ENCODE measurements around the gene ADGRE1. TPM values are rescaled to one million over a fixed set of nuclear protein-coding genes. Genes with fewer than 3 reads are reported as not detected.

ADGRE1 gene
- total and polyA plus RNA-seq, 2 of the 8 experiments (the other 6 are each of a cell fraction or from before 2014, with no cell fraction given) = not detected

- no peak overlapping the region for H3K4me3 ChIP-seq (ENCODE audit: extremely low read depth in 1 of 4, insufficient read depth in 2 of 4, low read depth in 3 of 4, low read length in 4 of 4)
- H2BK5ac ChIP-seq (ENCODE audit: low read depth, low read length) = no peak overlapping the region
- TF ChIP-seq YY1 (IDR thresholded peaks at IDR 0.05; ENCODE audit: low read depth, low read length) (no peak), HDAC2 (IDR thresholded peaks at IDR 0.05; ENCODE audit: borderline replicate concordance in 1 of 2, low read depth in 2 of 2, low read length in 2 of 2) (no peak), POLR2AphosphoS5 (IDR thresholded peaks at IDR 0.05; ENCODE audit: low read depth, low read length) (no peak)
- H3K27me3 ChIP-seq (replicated peaks in 1 of 4; ENCODE audit: control insufficient read depth in 3 of 4, extremely low read depth in 1 of 4, insufficient read depth in 3 of 4, low read length in 3 of 4) = no peaks in the 10 kb centered on the region
- H3K9ac ChIP-seq (replicated peaks in 1 of 4; ENCODE audit: extremely low read depth in 1 of 4, low read depth in 3 of 4, low read length in 3 of 4) = no peak overlapping the region; a peak in 1 of 7 replicates
- no peaks in the 10 kb centered on the region for H4K20me1 ChIP-seq (replicated peaks in 1 of 2; ENCODE audit: control insufficient read depth in 1 of 2, insufficient read depth in 2 of 2, low read length in 2 of 2)
- H4K8ac ChIP-seq (ENCODE audit: extremely low read depth, insufficient read depth, low read length) = no peak overlapping the region
- peaks cover 44 to 78% of the 10 kb centered on the region in 2 experiments for H3K9me3 ChIP-seq (ENCODE audit: insufficient read depth in 2 of 2, low read depth in 1 of 2, low read length in 1 of 2)
- H3K27ac ChIP-seq (ENCODE audit: low read depth, low read length) = no peak overlapping the region
- H3K36me3 ChIP-seq (ENCODE audit: control insufficient read depth in 2 of 4, insufficient read depth in 4 of 4, low read length in 3 of 4) = no peaks in the 10 kb centered on the region
- H3K4me1 ChIP-seq (replicated peaks in 1 of 4; ENCODE audit: control insufficient read depth in 3 of 4, insufficient read depth in 4 of 4, low read length in 3 of 4) = no peaks in the 10 kb centered on the region
- no peak overlapping the region for H2BK120ac ChIP-seq (replicated peaks; ENCODE audit: low read depth, low read length)
- 73% methylated on average over 7 of the region's 7 CpGs; no CpG with 5 or more reads in 1 of the 2 experiments for WGBS, 2 experiments (ENCODE audit: extremely low coverage in 1 of 2, insufficient coverage in 1 of 2, insufficient read length in 1 of 2, insufficient replicate concordance in 2 of 2, low coverage in 1 of 2, low lambda C conversion rate in 2 of 2, missing lambda C conversion rate in 1 of 2)
- H3K23ac ChIP-seq (ENCODE audit: insufficient read length) = no peak overlapping the region
- H3K4ac ChIP-seq (replicated peaks; ENCODE audit: insufficient read length, low read depth, low read length) = no peak overlapping the region
- H2BK12ac ChIP-seq (ENCODE audit: low read depth, low read length) = no peak overlapping the region
- no peak overlapping the region for H4K91ac ChIP-seq (replicated peaks; ENCODE audit: insufficient read length, low read length)
- H3K23me2 ChIP-seq (ENCODE audit: low read depth, low read length) = no peaks in the 10 kb centered on the region
- no peak overlapping the region for H3K56ac ChIP-seq (replicated peaks; ENCODE audit: insufficient read length, low read depth, low read length)
- no peak overlapping the region for H2BK15ac ChIP-seq (ENCODE audit: low read length)
- no peak overlapping the region for H2BK20ac ChIP-seq (ENCODE audit: low read length)
- no peak overlapping the region for H3K4me2 ChIP-seq (ENCODE audit: insufficient read depth in 1 of 2, low read depth in 2 of 2, low read length in 2 of 2)
- no peak overlapping the region for H2AFZ ChIP-seq (ENCODE audit: low read length)
- no peaks in the 10 kb centered on the region for H3K79me2 ChIP-seq (ENCODE audit: control insufficient read depth in 1 of 2, insufficient read depth in 2 of 2, low read length in 2 of 2)
- no peak overlapping the region for H4K5ac ChIP-seq (ENCODE audit: insufficient read length, low read depth, low read length)
- no peaks in the 10 kb centered on the region for H3K79me1 ChIP-seq (ENCODE audit: low read depth, low read length)
- no peak overlapping the region for H2AK5ac ChIP-seq (ENCODE audit: low read depth, low read length)
- no peak overlapping the region for H3K14ac ChIP-seq (ENCODE audit: insufficient read length)
- FAIRE-seq (no peak), DNase-seq (ENCODE audit: low read depth in 1 of 2, low spot score in 2 of 2) (no peak)
- H3K18ac ChIP-seq (ENCODE audit: extremely low read depth, low read length) = no peak overlapping the region
- CTCF ChIA-PET (ENCODE audit: partially characterized antibody) = no interaction called here
- POLR2A ChIA-PET (ENCODE audit: partially characterized antibody) = no interaction called here
Observed at GRCh38 chr19:6876748-6877147, 10.6 kb upstream of the ADGRE1 start.

All from H1 (cell line).